Keratinocyte (primary cell): Measurements from ENCODE around the gene DAPP1. TPM values are rescaled to one million over a fixed set of nuclear protein-coding genes. Genes with fewer than 3 reads are reported as not detected.

Source experiments
- DNase-seq: peaks from one replicate; pipeline ENCODE4 v3.0.0-alpha.2; 2011; ENCODE audit warnings: low read depth, missing footprints, low spot score
- FAIRE-seq: peaks from 2 replicates; lab custom pipeline; 2011; peaks lifted over from hg19 to GRCh38; lab: Jason Lieb, UNC
- H2AFZ ChIP-seq: 2 replicates; pipeline ENCODE4 v1.6.0; 2012; ENCODE audit warnings: low read length, control low read depth, inconsistent platforms; ENCODE audit not compliant: control insufficient read depth
- H3K27ac ChIP-seq: 2 replicates; pipeline ENCODE4 v1.5.1; 2011; ENCODE audit warnings: low read length; ENCODE audit not compliant: control insufficient read depth, insufficient read depth
- H3K27me3 ChIP-seq: 3 replicates; pipeline ENCODE4 v1.6.0; 2011; ENCODE audit warnings: low read length; ENCODE audit not compliant: control insufficient read depth, insufficient read depth; ENCODE audit errors: extremely low read depth
- H3K36me3 ChIP-seq, 2 experiments: 2 replicates in 1 of 2; 3 replicates in 1 of 2; pipeline ENCODE4 v1.5.1; 2011; ENCODE audit warnings: low read length in 2 of 2, mild to moderate bottlenecking in 1 of 2; ENCODE audit not compliant: control insufficient read depth in 2 of 2, insufficient read depth in 2 of 2; ENCODE audit errors: extremely low read depth in 1 of 2
- H3K4me1 ChIP-seq: 3 replicates; pipeline ENCODE4 v1.5.1; 2011; ENCODE audit warnings: low read length; ENCODE audit not compliant: control insufficient read depth, insufficient read depth; ENCODE audit errors: extremely low read depth
- H3K4me2 ChIP-seq: 3 replicates; pipeline ENCODE4 v1.6.0; 2011; ENCODE audit warnings: low read depth, low read length; ENCODE audit not compliant: control insufficient read depth, insufficient read depth; ENCODE audit errors: extremely low read depth
- H3K4me3 ChIP-seq, 3 experiments: fragments of 200-600 bp in 1 of 3; sonication (generic) in 1 of 3; 2 replicates in 2 of 3; 3 replicates in 1 of 3; pipeline ENCODE4 v1.5.1; 2011 to 2016; ENCODE audit warnings: low read length in 3 of 3, mild to moderate bottlenecking in 3 of 3, control low read depth in 2 of 3, inconsistent platforms in 1 of 3, low read depth in 1 of 3, mixed read lengths in 1 of 3, mixed run types in 1 of 3, moderate library complexity in 1 of 3; ENCODE audit not compliant: control insufficient read depth in 2 of 3, insufficient read depth in 2 of 3; ENCODE audit errors: extremely low read depth in 1 of 3
- H3K79me2 ChIP-seq: 2 replicates; pipeline ENCODE4 v1.6.0; 2012; ENCODE audit warnings: low read length; ENCODE audit not compliant: control insufficient read depth, insufficient read depth
- H3K9ac ChIP-seq: 3 replicates; pipeline ENCODE4 v1.6.0; 2011; ENCODE audit warnings: low read length; ENCODE audit not compliant: control insufficient read depth, insufficient read depth; ENCODE audit errors: extremely low read depth
- H3K9me1 ChIP-seq: 3 replicates; pipeline ENCODE4 v1.6.0; 2011; ENCODE audit warnings: low read length; ENCODE audit not compliant: control insufficient read depth, insufficient read depth; ENCODE audit errors: extremely low read depth
- H3K9me3 ChIP-seq: 2 replicates; pipeline ENCODE4 v1.5.1; 2012; ENCODE audit warnings: low read depth, low read length; ENCODE audit not compliant: control insufficient read depth
- H4K20me1 ChIP-seq: 3 replicates; pipeline ENCODE4 v1.6.0; 2011; ENCODE audit warnings: low read length; ENCODE audit not compliant: control insufficient read depth, insufficient read depth; ENCODE audit errors: extremely low read depth
- CTCF ChIP-seq, 3 experiments: IDR thresholded peaks in 1 of 3; conservative IDR thresholded peaks in 1 of 3; optimal IDR thresholded peaks in 1 of 3; 2 replicates in 2 of 3; 3 replicates in 1 of 3; pipeline versions ENCODE3 to v1.5.1; 2011; ENCODE audit warnings: low read length in 3 of 3, mild to moderate bottlenecking in 3 of 3, moderate library complexity in 2 of 3, control low read depth in 1 of 3, inconsistent platforms in 1 of 3; ENCODE audit not compliant: insufficient read depth in 2 of 3; ENCODE audit errors: extremely low read depth in 1 of 3
- EZH2 ChIP-seq: IDR thresholded peaks from one replicate; pipeline ENCODE4 v1.6.1; 2012; ENCODE audit warnings: inconsistent platforms, mild to moderate bottlenecking, low read length, moderate library complexity
- dilution Hi-C: fragments of 300-500 bp; cut with MboI; formaldehyde crosslinking; loops from one replicate; pipeline ENCODE4 v1.7.0; 2020; ENCODE audit warnings: low sequenced_read_pairs; ENCODE audit not compliant: extremely low pct_ligation_motif_present
- polyA plus RNA-seq, 5 experiments: library from polyadenylated mRNA; depleted of rRNA in 3 of 5; stranded (reverse) in 3 of 5; stranded (forward) in 1 of 5; unstranded in 1 of 5; fragments of >200 nt; gene quantifications; 1 replicate in 1 of 5; 2 replicates in 3 of 5; 3 replicates in 1 of 5; pipeline versions ENCODE4 v1.2.1 to v1.2.3, GENCODE V29; 2011 to 2012; ENCODE audit warnings: missing spikeins in 2 of 5, low read depth in 1 of 5, low replicate concordance in 1 of 5

DAPP1 gene
- polyA plus RNA-seq, 1 donor (not counting 4 experiments of a cell fraction or from before 2014, with no cell fraction given): 80.3 TPM

GRCh38 chr4:99893029-99893428 lies 76.4 kb downstream of the DAPP1 start:
- dilution Hi-C loops: no loop called here
- no peaks in the 10 kb centered on the region for H4K20me1 ChIP-seq
- H3K9ac ChIP-seq: peak overlapping the region; percentile 90
- no peak overlapping the region for H2AFZ ChIP-seq
- FAIRE-seq (no peak), DNase-seq (no peak)
- no peak for TF ChIP-seq EZH2
- no peak for TF ChIP-seq CTCF (optimal IDR thresholded peaks at IDR 0.05 in 1 of 3, IDR thresholded peaks at IDR 0.05 in 1 of 3, conservative IDR thresholded peaks at IDR 0.05 in 1 of 3; ENCODE audit: extremely low read depth in 1 of 3, insufficient read depth in 2 of 3, low read length in 3 of 3)
- no peaks in the 10 kb centered on the region for H3K27me3 ChIP-seq
- peak overlapping the region; percentile 92 for H3K4me2 ChIP-seq
- peak overlapping the region; percentile 89 for H3K27ac ChIP-seq
- peaks cover 2 to 3% of the 10 kb centered on the region in 2 experiments for H3K36me3 ChIP-seq
- peak overlapping the region; percentile 90 to 93 (median 93) for H3K4me3 ChIP-seq
- peaks cover 8% of the 10 kb centered on the region for H3K4me1 ChIP-seq
- no peaks in the 10 kb centered on the region for H3K9me3 ChIP-seq
- H3K79me2 ChIP-seq: peaks cover 48% of the 10 kb centered on the region
- no peaks in the 10 kb centered on the region for H3K9me1 ChIP-seq

- DNase-seq (no peak), FAIRE-seq (no peak)
- Histone ChIP-seq H3K36me3 (peaks cover 1 to 2% of the 10 kb centered on the region in 2 experiments), H3K9me1 (no peaks in the 10 kb centered on the region), H3K9me3 (no peaks in the 10 kb centered on the region), H3K4me3 (peak overlapping the region; percentile 90 to 93 (median 93)), H4K20me1 (no peaks in the 10 kb centered on the region), H3K27ac (peak overlapping the region; percentile 89), H3K79me2 (peaks cover 44% of the 10 kb centered on the region), H2AFZ (peak overlapping the region; percentile 84), H3K9ac (peak overlapping the region; percentile 90), H3K4me2 (peak overlapping the region; percentile 92), H3K4me1 (peaks cover 8% of the 10 kb centered on the region), H3K27me3 (no peaks in the 10 kb centered on the region)
- TF ChIP-seq CTCF (optimal IDR thresholded peaks at IDR 0.05 in 1 of 3, IDR thresholded peaks at IDR 0.05 in 1 of 3, conservative IDR thresholded peaks at IDR 0.05 in 1 of 3; ENCODE audit: extremely low read depth in 1 of 3, insufficient read depth in 2 of 3, low read length in 3 of 3) (no peak), EZH2 (no peak)
- dilution Hi-C loops: no loop called here
Measured at GRCh38 chr4:99893839-99894160, 77.2 kb downstream of the DAPP1 start.
